Spleen (tissue), 11 donors: ENCODE data around the gene STEAP2. TPM values are rescaled to one million over a fixed set of nuclear protein-coding genes. Genes with fewer than 3 reads are reported as not detected.
"Not testable (repeated sequence)": the region's sequence is repeated elsewhere in the genome, so short reads cannot be mapped to it uniquely, and the experiment has no call there.

Experiments used
- DNase-seq: peaks from one replicate; pipeline ENCODE4 v3.0.0-alpha.2; 2020
- H3K27ac ChIP-seq, 8 donors: fragments of 200-600 bp; sonication (generic) in 7 of 8; 1 replicate in 4 of 8; 2 replicates in 4 of 8; pipeline versions ENCODE4 v1.5.0 to v1.8.0; 2016 to 2021; ENCODE audit warnings: inconsistent platforms in 4 of 8, mild to moderate bottlenecking in 4 of 8, moderate library complexity in 1 of 8
- H3K27me3 ChIP-seq, 7 donors: fragments of 200-600 bp; sonication (generic) in 6 of 7; replicated peaks in 1 of 7; 1 replicate in 4 of 7; 2 replicates in 3 of 7; pipeline versions ENCODE4 v1.5.0 to v1.8.0; 2016 to 2021; ENCODE audit warnings: inconsistent platforms in 3 of 7, mild to moderate bottlenecking in 1 of 7
- H3K36me3 ChIP-seq, 6 donors: fragments of 200-600 bp; sonication (generic) in 5 of 6; 1 replicate in 4 of 6; 2 replicates in 2 of 6; pipeline versions ENCODE4 v1.5.0 to v1.8.0; 2016 to 2021; ENCODE audit warnings: inconsistent platforms in 2 of 6
- H3K4me1 ChIP-seq, 6 donors: fragments of 200-600 bp; sonication (generic) in 5 of 6; 1 replicate in 3 of 6; 2 replicates in 3 of 6; pipeline versions ENCODE4 v1.5.0 to v1.8.0; 2016 to 2021; ENCODE audit warnings: inconsistent platforms in 3 of 6
- H3K4me3 ChIP-seq, 8 donors: fragments of 200-600 bp; sonication (generic) in 7 of 8; 1 replicate in 4 of 8; 2 replicates in 4 of 8; pipeline versions ENCODE4 v1.5.0 to v1.8.0; 2016 to 2021; ENCODE audit warnings: inconsistent platforms in 4 of 8, mild to moderate bottlenecking in 4 of 8, moderate library complexity in 2 of 8
- H3K9me3 ChIP-seq, 8 donors: fragments of 200-600 bp; sonication (generic) in 7 of 8; 1 replicate in 4 of 8; 2 replicates in 4 of 8; pipeline versions ENCODE4 v1.5.0 to v1.8.0; 2016 to 2021; ENCODE audit warnings: inconsistent platforms in 4 of 8
- POLR2A ChIP-seq, 3 donors: fragments of 450-650 bp; IDR thresholded peaks; one replicate each; pipeline ENCODE4 v1.5.1; 2017; ENCODE audit warnings: antibody characterized with exemption in 3 of 3, mild to moderate bottlenecking in 1 of 3
- POLR2AphosphoS5 ChIP-seq, 3 donors: sonication (generic); formaldehyde crosslinking; IDR thresholded peaks; one replicate each; pipeline ENCODE4 v1.5.1; 2017; ENCODE audit warnings: antibody characterized with exemption in 3 of 3
- WGBS, 5 donors: extraction: QIAGEN DNeasy Blood & Tissue Kit in 3 of 5; methylation state at CpG; one replicate each; pipeline versions ENCODE4 v1.1.5 to v1.1.7; 2013 to 2018; 5-methylcytosine and 5-hydroxymethylcytosine counted together
- intact Hi-C: fragments of 100-400 bp; cut with DNase I; formaldehyde crosslinking; loops from one replicate; pipeline ENCODE4 v1.15.0; 2023; ENCODE audit warnings: low total_unique reads
- polyA plus RNA-seq, 3 donors: library from polyadenylated mRNA; stranded (reverse); fragments of 200-250 nt; gene quantifications; one replicate each; pipeline ENCODE4 v1.2.1, GENCODE V29; 2013
- total RNA-seq, 7 donors: library from RNA; depleted of rRNA in 3 of 7; stranded (reverse); fragments of >200 nt in 3 of 7; fragmentation: NEBNext Ultra II Directional in 4 of 7; extraction: Animal tissue kit (Norgen Biotek cat#: 25700) in 4 of 7; gene quantifications; one replicate each; pipeline versions ENCODE4 v1.1.0 to v1.2.1, GENCODE V29; 2016 to 2021
- TF ChIP-seq, protein P1 (sequence below), 11 experiments: fragments of 200-600 bp in 7 of 11; fragments of 450-650 bp in 4 of 11; sonication (generic) in 4 of 11; IDR thresholded peaks in 8 of 11; conservative IDR thresholded peaks in 3 of 11; 1 replicate in 7 of 11; 2 replicates in 4 of 11; pipeline versions ENCODE4 v1.4.0 to v1.8.0; 2016 to 2021; ENCODE audit warnings: antibody characterized with exemption in 11 of 11, inconsistent platforms in 4 of 11, mild to moderate bottlenecking in 1 of 11
- donor health status: healthy with polysubstance abuse.
- donor health status: DM: no; HTN: no; CAD: no; lungs with moderate emphysema.
- donor health status: DM: no; HTN: no; CAD: no.
- donor health status: Bipolar disorder and iron deficiency.
- donor health status: healthy.
- donor health status: DM: no; HTN: no; CAD: no.
- donor health status: DM: yes; HTN: yes; CAD: no.

Gene STEAP2
- total and polyA plus RNA-seq, 10 donors: 0.65 to 15.8 (median 5.5) TPM

DNA sequence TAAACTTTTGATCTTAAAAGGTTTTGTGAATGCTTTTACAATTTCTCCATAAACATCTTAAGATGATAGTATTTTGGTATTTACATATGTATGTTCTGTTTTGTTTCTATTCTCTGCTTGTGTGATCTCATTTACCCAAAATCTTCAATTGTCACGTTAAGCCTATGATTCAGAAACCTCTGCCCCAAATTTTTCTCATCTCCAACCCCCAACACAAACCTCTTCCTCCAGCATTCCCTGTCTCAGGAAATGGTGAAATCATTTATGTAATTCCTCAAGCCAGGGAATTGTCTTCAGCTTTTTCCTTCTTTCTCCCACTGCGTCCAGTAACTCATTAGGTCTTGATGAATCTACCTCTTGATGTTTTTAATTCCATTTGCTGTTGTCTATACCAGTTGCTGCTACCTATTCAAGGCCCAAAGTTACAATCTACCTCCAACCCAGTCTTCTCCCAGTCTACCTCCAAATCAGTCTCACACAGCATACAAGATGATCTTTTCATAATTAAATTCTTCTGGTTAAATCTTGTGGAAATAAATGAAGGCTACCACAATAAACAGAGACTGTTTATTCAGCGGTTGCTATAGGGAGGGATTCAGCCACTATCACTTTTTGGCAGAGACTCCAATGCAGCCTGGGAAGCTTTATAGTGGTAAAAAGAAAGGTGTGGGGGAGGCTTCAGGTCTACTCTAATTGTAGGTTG lies 39.2 kb downstream of the STEAP2 start:
- no peak overlapping the region for H3K27ac ChIP-seq
- no peak for DNase-seq
- TF ChIP-seq POLR2AphosphoS5 (IDR thresholded peaks at IDR 0.05) (no peak), POLR2A (IDR thresholded peaks at IDR 0.05) (no peak)
- TF ChIP-seq, protein P1, sequence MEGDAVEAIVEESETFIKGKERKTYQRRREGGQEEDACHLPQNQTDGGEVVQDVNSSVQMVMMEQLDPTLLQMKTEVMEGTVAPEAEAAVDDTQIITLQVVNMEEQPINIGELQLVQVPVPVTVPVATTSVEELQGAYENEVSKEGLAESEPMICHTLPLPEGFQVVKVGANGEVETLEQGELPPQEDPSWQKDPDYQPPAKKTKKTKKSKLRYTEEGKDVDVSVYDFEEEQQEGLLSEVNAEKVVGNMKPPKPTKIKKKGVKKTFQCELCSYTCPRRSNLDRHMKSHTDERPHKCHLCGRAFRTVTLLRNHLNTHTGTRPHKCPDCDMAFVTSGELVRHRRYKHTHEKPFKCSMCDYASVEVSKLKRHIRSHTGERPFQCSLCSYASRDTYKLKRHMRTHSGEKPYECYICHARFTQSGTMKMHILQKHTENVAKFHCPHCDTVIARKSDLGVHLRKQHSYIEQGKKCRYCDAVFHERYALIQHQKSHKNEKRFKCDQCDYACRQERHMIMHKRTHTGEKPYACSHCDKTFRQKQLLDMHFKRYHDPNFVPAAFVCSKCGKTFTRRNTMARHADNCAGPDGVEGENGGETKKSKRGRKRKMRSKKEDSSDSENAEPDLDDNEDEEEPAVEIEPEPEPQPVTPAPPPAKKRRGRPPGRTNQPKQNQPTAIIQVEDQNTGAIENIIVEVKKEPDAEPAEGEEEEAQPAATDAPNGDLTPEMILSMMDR (IDR thresholded peaks at IDR 0.05 in 8 of 11, conservative IDR thresholded peaks at IDR 0.05 in 3 of 11): no peak
- no peaks in the 10 kb centered on the region for H3K36me3 ChIP-seq
- WGBS, 5 donors: 73 to 84% (median 80%) methylated on average over 3 of the region's 3 CpGs
- peaks cover 0 to 17% (median 0%) of the 10 kb centered on the region in 7 donors for H3K27me3 ChIP-seq
- H3K4me3 ChIP-seq: no peak overlapping the region
- intact Hi-C loops: no loop called here
- H3K9me3 ChIP-seq: no peaks in the 10 kb centered on the region
- peaks cover 0 to 10% (median 5%) of the 10 kb centered on the region in 6 donors for H3K4me1 ChIP-seq

DNA sequence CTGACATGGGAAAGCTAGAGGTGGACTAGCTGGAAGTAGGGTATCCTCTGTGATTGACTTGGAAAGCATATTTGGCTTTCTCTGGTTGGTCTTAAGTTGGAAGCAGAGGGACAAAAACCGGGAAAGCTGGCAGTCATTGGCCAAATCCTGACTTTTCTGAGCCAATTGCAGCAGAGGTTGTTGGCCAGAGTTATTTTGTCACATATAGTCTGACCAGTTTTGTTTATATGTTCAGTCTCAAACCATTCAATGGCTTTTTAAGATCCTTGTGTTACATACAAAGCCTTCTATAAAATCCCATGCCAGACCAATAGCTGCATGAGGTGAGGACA lies 39.7 kb downstream of the STEAP2 start:
- intact Hi-C loops: no loop called here
- no peak for DNase-seq
- peaks cover 0 to 5% (median 0%) of the 10 kb centered on the region in 8 donors for H3K9me3 ChIP-seq
- H3K4me3 ChIP-seq: no peak overlapping the region
- H3K36me3 ChIP-seq: no peaks in the 10 kb centered on the region
- H3K4me1 ChIP-seq: peaks cover 0 to 5% (median under 1%) of the 10 kb centered on the region in 6 donors
- H3K27me3 ChIP-seq: peaks cover 0 to 12% (median 0%) of the 10 kb centered on the region in 7 donors
- no peak for TF ChIP-seq POLR2A (IDR thresholded peaks at IDR 0.05)
- no peak for TF ChIP-seq POLR2AphosphoS5 (IDR thresholded peaks at IDR 0.05)
- TF ChIP-seq, protein P1 (IDR thresholded peaks at IDR 0.05 in 8 of 11, conservative IDR thresholded peaks at IDR 0.05 in 3 of 11): no peak
- 67 to 100% (median 81%) methylated on average over 1 of the region's 1 CpG for WGBS, 5 donors
- H3K27ac ChIP-seq: no peak overlapping the region

DNA sequence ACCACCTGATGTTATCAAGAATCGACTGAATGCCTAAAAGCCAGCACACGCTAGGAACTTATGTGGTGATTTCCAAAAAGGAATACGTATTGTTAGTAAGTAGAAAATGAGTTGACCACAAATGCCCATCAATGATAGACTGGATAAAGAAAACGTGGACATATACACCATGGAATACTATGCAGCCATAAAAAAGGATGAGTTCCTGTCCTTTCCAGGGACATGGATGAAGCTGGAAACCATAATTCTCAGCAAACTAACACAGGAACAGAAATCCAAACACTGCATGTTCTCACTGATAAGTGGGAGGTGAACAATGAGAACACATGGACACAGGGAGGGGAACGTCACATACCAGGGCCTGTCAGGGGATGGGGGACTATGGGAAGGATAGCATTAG lies 44.5 kb downstream of the STEAP2 start:
- H3K4me1 ChIP-seq, DNase-seq, intact Hi-C loops, H3K4me3 ChIP-seq, H3K9me3 ChIP-seq, H3K27me3 ChIP-seq, H3K36me3 ChIP-seq, H3K27ac ChIP-seq: not testable (repeated sequence)
- WGBS, 5 donors: 84 to 96% (median 90%) methylated on average over 5 of the region's 5 CpGs

DNA sequence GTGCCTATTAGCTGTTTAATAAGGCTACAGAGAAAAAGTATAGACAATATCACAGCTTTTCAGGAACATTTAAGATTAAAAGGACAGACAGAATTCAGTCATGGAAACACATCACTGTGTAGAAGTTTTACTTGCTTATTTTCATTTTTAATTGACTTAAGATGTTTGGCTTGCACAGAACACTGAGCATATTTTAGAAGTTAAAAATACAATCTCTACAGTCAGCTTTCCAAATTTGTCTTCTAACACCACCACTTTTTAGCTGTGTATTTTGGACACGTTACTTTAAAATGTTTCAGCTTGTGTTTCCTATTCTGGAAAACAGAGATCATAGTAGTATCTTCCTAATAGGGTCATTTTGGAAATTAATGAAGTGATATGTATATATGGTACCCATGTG lies 45.2 kb downstream of the STEAP2 start:
- H3K9me3 ChIP-seq: peaks cover 0 to 5% (median 0%) of the 10 kb centered on the region in 8 donors
- peaks cover 0 to 1% (median 0%) of the 10 kb centered on the region in 7 donors for H3K27me3 ChIP-seq
- H3K36me3 ChIP-seq: no peaks in the 10 kb centered on the region
- DNase-seq: no peak
- no peak overlapping the region for H3K27ac ChIP-seq
- no peak overlapping the region for H3K4me3 ChIP-seq
- TF ChIP-seq POLR2AphosphoS5 (IDR thresholded peaks at IDR 0.05) (no peak), POLR2A (IDR thresholded peaks at IDR 0.05) (no peak)
- TF ChIP-seq, protein P1 (IDR thresholded peaks at IDR 0.05 in 8 of 11, conservative IDR thresholded peaks at IDR 0.05 in 3 of 11): no peak
- H3K4me1 ChIP-seq: no peaks in the 10 kb centered on the region
- intact Hi-C loops: no loop called here
- 82 to 92% (median 87%) methylated on average over 1 of the region's 1 CpG for WGBS, 5 donors
